ENCODE measurements around the gene SETD5. TPM values are rescaled to one million over a fixed set of nuclear protein-coding genes. Genes with fewer than 3 reads are reported as not detected.

SETD5 gene
- total and polyA plus RNA-seq, 2 of the 4 experiments (the other 2 are of a cell fraction): 42.7 to 62.9 TPM

DNA sequence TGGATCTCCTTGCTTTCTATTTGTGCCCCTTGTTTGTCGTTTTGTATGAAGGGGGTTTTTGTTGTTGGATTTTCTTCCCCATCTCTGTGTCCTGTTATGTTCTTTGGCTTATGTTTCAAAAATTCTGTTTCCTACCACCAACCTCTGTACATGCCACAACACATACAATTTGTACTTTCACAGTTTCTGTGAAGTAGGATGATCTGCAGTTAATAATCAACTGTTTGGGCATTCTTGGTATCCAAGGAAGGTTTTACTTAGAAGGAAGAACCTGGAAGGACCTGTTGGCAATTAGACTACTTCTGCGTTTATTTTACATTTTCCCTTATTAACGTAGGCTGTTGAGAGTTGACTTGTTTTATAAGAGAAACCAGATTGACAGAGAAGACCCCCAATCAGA, 8.3 kb downstream of the SETD5 start:
- Histone ChIP-seq H2BK120ac (ENCODE audit: low read depth, low read length) (no peak overlapping the region), H3K9ac (ENCODE audit: low read depth, low read length) (no peak overlapping the region), H2AFZ (replicated peaks; ENCODE audit: low read length, poor library complexity) (no peak overlapping the region), H3K36me3 (ENCODE audit: control insufficient read depth, insufficient read depth, low read length) (no peaks in the 10 kb centered on the region), H3K4ac (ENCODE audit: low read depth, low read length) (no peak overlapping the region), H3K9me3 (ENCODE audit: control insufficient read depth, insufficient read depth, low read length) (no peaks in the 10 kb centered on the region), H4K20me1 (ENCODE audit: insufficient read depth, low read length) (peaks cover 100% of the 10 kb centered on the region), H3K4me3 (ENCODE audit: insufficient read depth, low read depth, low read length) (no peak overlapping the region), H3K56ac (ENCODE audit: extremely low read depth, insufficient read depth, low read length) (no peak overlapping the region), H3K4me2 (ENCODE audit: low read depth, low read length) (no peak overlapping the region), H2AK5ac (ENCODE audit: low read depth, low read length) (no peak overlapping the region), H3K18ac (ENCODE audit: low read depth, low read length) (no peak overlapping the region), H4K8ac (ENCODE audit: low read depth in 2 of 2, low read length in 2 of 2) (no peak overlapping the region), H3K23ac (ENCODE audit: low read depth, low read length) (no peak overlapping the region), H3K9me1 (ENCODE audit: insufficient read depth, low read length) (peaks cover 8% of the 10 kb centered on the region; the same call in 1 of the 2 replicates), H2BK5ac (ENCODE audit: low read depth, low read length, poor library complexity, severe bottlenecking) (no peak overlapping the region), H4K5ac (ENCODE audit: low read depth, low read length) (no peak overlapping the region), H3K79me1 (ENCODE audit: low read depth in 1 of 2, low read length in 2 of 2) (peaks cover 0 to 28% of the 10 kb centered on the region in 2 experiments; a peak in 2 of 4 replicates), H3K27me3 (ENCODE audit: control insufficient read depth, insufficient read depth, low read length) (no peaks in the 10 kb centered on the region), H2AK9ac (replicated peaks; ENCODE audit: low read depth, low read length, poor library complexity) (no peak overlapping the region), H2BK20ac (ENCODE audit: low read depth, low read length) (no peak overlapping the region), H3K14ac (replicated peaks; ENCODE audit: low read depth, low read length) (no peak overlapping the region), H3K27ac (ENCODE audit: insufficient read depth, low read length) (no peak overlapping the region), H3K4me1 (ENCODE audit: control insufficient read depth, insufficient read depth, low read length) (peaks cover 7% of the 10 kb centered on the region), H4K91ac (ENCODE audit: insufficient read depth, low read depth, low read length) (no peak overlapping the region), H2BK15ac (ENCODE audit: low read depth, low read length) (no peak overlapping the region)
- no TSS peak for BruUV-seq (replicated peaks)
- WGBS, 2 experiments (ENCODE audit: extremely low coverage in 2 of 2, insufficient read length in 1 of 2): no CpG with 5 or more reads among the region's 3 CpGs
- DNase-seq (no peak), ATAC-seq (ENCODE audit: low read depth) (no peak)
- POLR2A ChIA-PET (ENCODE audit: unreplicated experiment): no interaction called here
- no peak for TF ChIP-seq MXI1 (IDR thresholded peaks at IDR 0.05; ENCODE audit: borderline replicate concordance, low read depth, low read length)
- no peak for TF ChIP-seq CHD1 (IDR thresholded peaks at IDR 0.05; ENCODE audit: low read depth, low read length)
- no peak for TF ChIP-seq USF2 (IDR thresholded peaks at IDR 0.05; ENCODE audit: low read depth, low read length)
- no peak for TF ChIP-seq MAZ (IDR thresholded peaks at IDR 0.05; ENCODE audit: borderline replicate concordance, low read depth, low read length)
- TF ChIP-seq BHLHE40 (IDR thresholded peaks at IDR 0.05; ENCODE audit: low read depth, low read length): no peak
- TF ChIP-seq, protein P1, sequence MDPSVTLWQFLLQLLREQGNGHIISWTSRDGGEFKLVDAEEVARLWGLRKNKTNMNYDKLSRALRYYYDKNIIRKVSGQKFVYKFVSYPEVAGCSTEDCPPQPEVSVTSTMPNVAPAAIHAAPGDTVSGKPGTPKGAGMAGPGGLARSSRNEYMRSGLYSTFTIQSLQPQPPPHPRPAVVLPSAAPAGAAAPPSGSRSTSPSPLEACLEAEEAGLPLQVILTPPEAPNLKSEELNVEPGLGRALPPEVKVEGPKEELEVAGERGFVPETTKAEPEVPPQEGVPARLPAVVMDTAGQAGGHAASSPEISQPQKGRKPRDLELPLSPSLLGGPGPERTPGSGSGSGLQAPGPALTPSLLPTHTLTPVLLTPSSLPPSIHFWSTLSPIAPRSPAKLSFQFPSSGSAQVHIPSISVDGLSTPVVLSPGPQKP (IDR thresholded peaks at IDR 0.05; ENCODE audit: borderline replicate concordance, low read depth, low read length): no peak
- CTCF ChIA-PET: no interaction called here
- in situ Hi-C loops (cut with MboI; ENCODE audit: low sequenced_read_pairs): no loop called here
- intact Hi-C loops (cut with micrococcal nuclease): no loop called here
- dilution Hi-C loops (cut with HindIII; ENCODE audit: low sequenced_read_pairs, unreplicated experiment): no loop called here

Measured in IMR-90 (cell line).